Measurements from ENCODE around the gene ASPHD2.
A peak's percentile ranks its signal among the peaks of the same experiment; 100 is the strongest.
"Not testable (repeated sequence)": the region's sequence is repeated elsewhere in the genome, so short reads cannot be mapped to it uniquely, and the experiment has no call there.

Gene ASPHD2
- 1.5 to 3.2 (median 2.1) reads per million in 4 donors for total RNA-seq

GRCh38 chr22:26428515-26429457 lies at the start of gene ASPHD2:
Gene ASPHD2 (plus strand): TSS chr22:26429260. CDS start chr22:26433616, 4,356 bp downstream.
- DNase-seq = peak; percentile 68 to 87 (median 71)

GRCh38 chr22:26380072-26380830 lies 48.8 kb upstream of the ASPHD2 start:
- no peak for DNase-seq

GRCh38 chr22:26382782-26383181 lies 46.3 kb upstream of the ASPHD2 start:
- DNase-seq = no peak

- DNase-seq = no peak
Measured at GRCh38 chr22:26383968-26384556, 45.0 kb upstream of the ASPHD2 start.

- no peak for DNase-seq
Measured at GRCh38 chr22:26385164-26385563, 43.9 kb upstream of the ASPHD2 start.

GRCh38 chr22:26389125-26389524 lies 39.9 kb upstream of the ASPHD2 start:
- no peak for DNase-seq

- no peak for DNase-seq
Measured at GRCh38 chr22:26391091-26391490, 38.0 kb upstream of the ASPHD2 start.

- DNase-seq = no peak
Measured at GRCh38 chr22:26391623-26392022, 37.4 kb upstream of the ASPHD2 start.

- DNase-seq = no peak
Measured at GRCh38 chr22:26393929-26394328, 35.1 kb upstream of the ASPHD2 start.

- DNase-seq = no peak
Measured at GRCh38 chr22:26394777-26395176, 34.3 kb upstream of the ASPHD2 start.

- no peak for DNase-seq
Measured at GRCh38 chr22:26395926-26396325, 33.1 kb upstream of the ASPHD2 start.

- DNase-seq = peak; percentile 14 to 59 (median 23)
Measured at GRCh38 chr22:26398741-26399153, 30.3 kb upstream of the ASPHD2 start.

GRCh38 chr22:26399289-26399688 lies 29.8 kb upstream of the ASPHD2 start:
- DNase-seq = no peak

- no peak for DNase-seq
Measured at GRCh38 chr22:26401726-26402125, 27.3 kb upstream of the ASPHD2 start.

- no peak for DNase-seq
Measured at GRCh38 chr22:26404851-26405421, 24.1 kb upstream of the ASPHD2 start.

- no peak for DNase-seq
Measured at GRCh38 chr22:26406118-26406517, 22.9 kb upstream of the ASPHD2 start.

- DNase-seq = not testable (repeated sequence)
Measured at GRCh38 chr22:26408562-26409220, 20.4 kb upstream of the ASPHD2 start.

- no peak for DNase-seq
Measured at GRCh38 chr22:26409719-26410335, 19.2 kb upstream of the ASPHD2 start.

- DNase-seq = no peak
Measured at GRCh38 chr22:26410386-26410785, 18.7 kb upstream of the ASPHD2 start.

- DNase-seq = no peak
Measured at GRCh38 chr22:26414347-26414746, 14.7 kb upstream of the ASPHD2 start.

- no peak for DNase-seq
Measured at GRCh38 chr22:26416256-26416655, 12.8 kb upstream of the ASPHD2 start.

Data from T-helper 1 cell (primary cell).